Uterus (tissue), 4 donors: Measurements from ENCODE around the gene PLD5. TPM values are rescaled to one million over a fixed set of nuclear protein-coding genes. Genes with fewer than 3 reads are reported as not detected.

Experiments used
- DNase-seq, 2 donors: peaks; one replicate each; pipeline ENCODE4 v3.0.0-alpha.2; 2019 to 2020
- H3K27ac ChIP-seq, 2 donors: fragments of 200-600 bp; sonication (generic); 1 replicate in 1 of 2; 2 replicates in 1 of 2; pipeline ENCODE4 v1.5.1; 2016 to 2018
- H3K27me3 ChIP-seq, 2 donors: fragments of 200-600 bp; sonication (generic); one replicate each; pipeline ENCODE4 v1.5.1; 2018 to 2019; ENCODE audit warnings: control low read depth in 1 of 2
- H3K36me3 ChIP-seq, 2 donors: fragments of 200-600 bp; sonication (generic); one replicate each; pipeline ENCODE4 v1.5.1; 2019; ENCODE audit warnings: control low read depth in 1 of 2
- H3K4me1 ChIP-seq, 2 donors: fragments of 200-600 bp; sonication (generic); one replicate each; pipeline ENCODE4 v1.5.1; 2018 to 2019; ENCODE audit warnings: control low read depth in 1 of 2
- H3K4me3 ChIP-seq, 2 donors: fragments of 200-600 bp; sonication (generic); 1 replicate in 1 of 2; 2 replicates in 1 of 2; pipeline ENCODE4 v1.5.1; 2018 to 2019; ENCODE audit warnings: mild to moderate bottlenecking in 1 of 2
- H3K9me3 ChIP-seq, 2 donors: fragments of 200-600 bp; sonication (generic); one replicate each; pipeline ENCODE4 v1.5.1; 2019; ENCODE audit warnings: control low read depth in 1 of 2
- CTCF ChIP-seq, 4 experiments: fragments of 200-600 bp in 2 of 4; fragments of 450-650 bp in 2 of 4; sonication (generic) in 2 of 4; IDR thresholded peaks; one replicate each; pipeline ENCODE4 v1.5.1; 2016 to 2019; ENCODE audit warnings: antibody characterized with exemption in 4 of 4, mild to moderate bottlenecking in 2 of 4, moderate library complexity in 1 of 4
- POLR2A ChIP-seq, 2 donors: fragments of 450-650 bp; IDR thresholded peaks; one replicate each; pipeline ENCODE4 v1.6.1; 2016; ENCODE audit warnings: antibody characterized with exemption in 2 of 2, mild to moderate bottlenecking in 1 of 2, moderate library complexity in 1 of 2
- intact Hi-C: fragments of 100-400 bp; cut with DNase I; formaldehyde crosslinking; loops from one replicate; pipeline ENCODE4 v1.15.1; 2023; ENCODE audit warnings: low total_unique reads
- total RNA-seq, 4 donors: library from RNA; depleted of rRNA in 3 of 4; stranded (reverse); fragments of >200 nt in 3 of 4; gene quantifications; one replicate each; pipeline versions ENCODE4 v1.1.0 to v1.2.4, GENCODE V29; 2014 to 2023
- donor health status: DM: yes; HTN: yes; CAD: no.

The PLD5 gene
- total RNA-seq, 4 donors from 2014 or later = 2.4 to 6.1 (median 5.2) TPM

GRCh38 chr1:242440757-242441156 is 83.7 kb downstream of the PLD5 start:
- H3K27ac ChIP-seq = no peak overlapping the region
- H3K4me3 ChIP-seq = no peak overlapping the region
- no peak for DNase-seq
- intact Hi-C loops = no loop called here
- H3K9me3 ChIP-seq = no peaks in the 10 kb centered on the region
- no peaks in the 10 kb centered on the region for H3K4me1 ChIP-seq
- no peaks in the 10 kb centered on the region for H3K27me3 ChIP-seq
- TF ChIP-seq POLR2A (IDR thresholded peaks at IDR 0.05) (no peak), CTCF (IDR thresholded peaks at IDR 0.05) (no peak)
- H3K36me3 ChIP-seq = no peaks in the 10 kb centered on the region

- Histone ChIP-seq H3K4me3 (no peak overlapping the region), H3K27me3 (no peaks in the 10 kb centered on the region), H3K36me3 (no peaks in the 10 kb centered on the region), H3K4me1 (no peaks in the 10 kb centered on the region), H3K9me3 (no peaks in the 10 kb centered on the region), H3K27ac (no peak overlapping the region)
- TF ChIP-seq POLR2A (IDR thresholded peaks at IDR 0.05) = no peak
- TF ChIP-seq CTCF (IDR thresholded peaks at IDR 0.05) = no peak
- intact Hi-C loops = no loop called here
- DNase-seq = no peak
Measured at GRCh38 chr1:242435200-242435599, 89.3 kb downstream of the PLD5 start.

- Histone ChIP-seq H3K27me3 (no peaks in the 10 kb centered on the region), H3K36me3 (no peaks in the 10 kb centered on the region), H3K9me3 (no peaks in the 10 kb centered on the region), H3K4me3 (no peak overlapping the region), H3K4me1 (no peaks in the 10 kb centered on the region), H3K27ac (no peak overlapping the region)
- no peak for DNase-seq
- intact Hi-C loops = no loop called here
- TF ChIP-seq CTCF (IDR thresholded peaks at IDR 0.05) = no peak
- TF ChIP-seq POLR2A (IDR thresholded peaks at IDR 0.05) = no peak
Measured at GRCh38 chr1:242432491-242433095, 91.9 kb downstream of the PLD5 start.

GRCh38 chr1:242431786-242432185 is 92.7 kb downstream of the PLD5 start:
- Histone ChIP-seq H3K4me3 (no peak overlapping the region), H3K4me1 (no peaks in the 10 kb centered on the region), H3K9me3 (no peaks in the 10 kb centered on the region), H3K27ac (peak overlapping the region; percentile 21 to 24), H3K27me3 (no peaks in the 10 kb centered on the region), H3K36me3 (no peaks in the 10 kb centered on the region)
- DNase-seq = no peak
- TF ChIP-seq POLR2A (IDR thresholded peaks at IDR 0.05) (no peak), CTCF (IDR thresholded peaks at IDR 0.05) (no peak)
- intact Hi-C loops = no loop called here

DNA sequence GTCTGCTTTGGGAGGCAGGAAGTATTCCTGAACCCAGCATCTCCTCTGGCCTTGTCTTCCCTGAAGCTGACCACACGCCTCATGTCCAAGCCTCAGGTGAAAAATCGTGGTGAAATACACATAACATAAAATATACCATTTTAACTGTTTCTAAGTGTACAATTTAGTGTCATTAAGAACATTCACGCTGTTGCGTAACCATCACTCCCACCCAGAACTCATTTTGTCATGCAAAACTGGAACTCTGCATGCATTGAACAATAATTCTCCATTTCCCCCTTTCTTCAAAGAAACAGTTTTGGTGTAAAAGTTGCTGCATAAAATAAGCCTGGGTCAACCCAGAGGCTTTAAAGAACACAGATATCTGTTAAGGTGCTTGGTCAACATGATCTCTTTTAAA is 93.5 kb downstream of the PLD5 start:
- no peak overlapping the region for H3K4me3 ChIP-seq
- H3K9me3 ChIP-seq = no peaks in the 10 kb centered on the region
- H3K27me3 ChIP-seq = no peaks in the 10 kb centered on the region
- H3K36me3 ChIP-seq = no peaks in the 10 kb centered on the region
- intact Hi-C loops = no loop called here
- DNase-seq = no peak
- no peak overlapping the region for H3K27ac ChIP-seq
- TF ChIP-seq POLR2A (IDR thresholded peaks at IDR 0.05) (no peak), CTCF (IDR thresholded peaks at IDR 0.05) (no peak)
- H3K4me1 ChIP-seq = no peaks in the 10 kb centered on the region
